Suprapubic skin (tissue), 4 donors: ENCODE data around the gene ZNF280A. TPM values are rescaled to one million over a fixed set of nuclear protein-coding genes. Genes with fewer than 3 reads are reported as not detected.

Experiments used
- DNase-seq, 2 donors: peaks; one replicate each; pipeline ENCODE4 v3.0.0-alpha.2; 2019; ENCODE audit warnings: low spot score in 2 of 2
- H3K27ac ChIP-seq: fragments of 200-600 bp; sonication (generic); one replicate; pipeline ENCODE4 v1.5.1; 2019
- H3K27me3 ChIP-seq: fragments of 200-600 bp; sonication (generic); one replicate; pipeline ENCODE4 v1.5.1; 2019
- H3K36me3 ChIP-seq: fragments of 200-600 bp; sonication (generic); one replicate; pipeline ENCODE4 v1.5.1; 2019
- H3K4me1 ChIP-seq: fragments of 200-600 bp; sonication (generic); one replicate; pipeline ENCODE4 v1.5.1; 2019
- H3K4me3 ChIP-seq: fragments of 200-600 bp; sonication (generic); one replicate; pipeline ENCODE4 v1.5.1; 2019; ENCODE audit warnings: mild to moderate bottlenecking
- H3K9me3 ChIP-seq: fragments of 200-600 bp; sonication (generic); one replicate; pipeline ENCODE4 v1.5.1; 2019
- EP300 ChIP-seq: sonication (generic); formaldehyde crosslinking; IDR thresholded peaks from one replicate; pipeline ENCODE4 v1.6.1; 2017; ENCODE audit warnings: antibody characterized with exemption
- POLR2A ChIP-seq, 2 donors: fragments of 450-650 bp; IDR thresholded peaks; one replicate each; pipeline ENCODE4 v1.6.1; 2017; ENCODE audit warnings: antibody characterized with exemption in 2 of 2, mild to moderate bottlenecking in 2 of 2, moderate library complexity in 2 of 2
- POLR2AphosphoS5 ChIP-seq, 3 donors: sonication (generic); formaldehyde crosslinking; IDR thresholded peaks; one replicate each; pipeline ENCODE4 v1.6.1; 2017; ENCODE audit warnings: antibody characterized with exemption in 3 of 3
- WGBS: methylation state at CpG from one replicate; pipeline ENCODE4 v1.1.5; 2018; 5-methylcytosine and 5-hydroxymethylcytosine counted together
- total RNA-seq, 4 donors: library from RNA; depleted of rRNA; stranded (reverse); fragments of >200 nt; gene quantifications; one replicate each; pipeline ENCODE4 v1.1.0, GENCODE V29; 2016
- TF ChIP-seq, protein P1 (sequence below), 2 donors: fragments of 200-600 bp in 1 of 2; fragments of 450-650 bp in 1 of 2; sonication (generic) in 1 of 2; IDR thresholded peaks; one replicate each; pipeline ENCODE4 v1.5.1; 2016 to 2019; ENCODE audit warnings: antibody characterized with exemption in 2 of 2, mild to moderate bottlenecking in 1 of 2, moderate library complexity in 1 of 2

The ZNF280A gene
- total RNA-seq, 4 donors from 2014 or later = not detected

DNA sequence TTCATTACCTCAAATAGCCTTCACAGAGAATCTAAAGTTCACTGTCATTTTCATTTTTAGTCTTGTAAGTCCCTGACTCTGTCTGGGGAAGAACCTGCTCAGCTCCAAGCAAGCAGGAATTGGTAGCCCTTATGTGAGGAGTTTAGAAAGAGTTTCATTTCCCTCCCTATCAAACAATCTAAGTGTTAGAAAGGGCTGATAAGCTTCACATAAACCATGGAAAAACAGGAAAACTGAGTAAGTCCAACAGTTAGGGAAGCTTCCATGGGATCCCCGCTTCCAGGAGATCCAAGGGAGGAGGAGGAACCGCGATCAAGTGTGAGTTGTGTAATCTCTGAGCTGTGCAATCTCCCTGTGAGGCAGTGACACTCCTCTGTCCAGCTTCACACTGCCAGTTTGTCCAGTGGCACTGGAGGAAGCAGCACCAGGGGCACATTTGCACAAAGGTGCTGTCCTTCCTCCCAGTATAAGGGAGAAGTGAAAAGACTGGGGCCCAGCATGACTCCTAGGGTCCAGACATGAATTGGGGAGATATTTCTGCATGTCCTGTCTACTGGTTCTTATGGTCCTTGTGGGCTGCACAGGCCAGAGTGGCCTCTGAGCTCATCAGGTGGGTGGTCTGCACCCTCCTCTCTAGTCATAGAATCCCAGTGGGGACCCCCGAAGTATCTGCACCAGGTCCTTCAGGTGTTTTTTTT, 34.7 kb upstream of the ZNF280A start:
- no peak for TF ChIP-seq POLR2A (IDR thresholded peaks at IDR 0.05)
- no peak for TF ChIP-seq EP300
- TF ChIP-seq, protein P1, sequence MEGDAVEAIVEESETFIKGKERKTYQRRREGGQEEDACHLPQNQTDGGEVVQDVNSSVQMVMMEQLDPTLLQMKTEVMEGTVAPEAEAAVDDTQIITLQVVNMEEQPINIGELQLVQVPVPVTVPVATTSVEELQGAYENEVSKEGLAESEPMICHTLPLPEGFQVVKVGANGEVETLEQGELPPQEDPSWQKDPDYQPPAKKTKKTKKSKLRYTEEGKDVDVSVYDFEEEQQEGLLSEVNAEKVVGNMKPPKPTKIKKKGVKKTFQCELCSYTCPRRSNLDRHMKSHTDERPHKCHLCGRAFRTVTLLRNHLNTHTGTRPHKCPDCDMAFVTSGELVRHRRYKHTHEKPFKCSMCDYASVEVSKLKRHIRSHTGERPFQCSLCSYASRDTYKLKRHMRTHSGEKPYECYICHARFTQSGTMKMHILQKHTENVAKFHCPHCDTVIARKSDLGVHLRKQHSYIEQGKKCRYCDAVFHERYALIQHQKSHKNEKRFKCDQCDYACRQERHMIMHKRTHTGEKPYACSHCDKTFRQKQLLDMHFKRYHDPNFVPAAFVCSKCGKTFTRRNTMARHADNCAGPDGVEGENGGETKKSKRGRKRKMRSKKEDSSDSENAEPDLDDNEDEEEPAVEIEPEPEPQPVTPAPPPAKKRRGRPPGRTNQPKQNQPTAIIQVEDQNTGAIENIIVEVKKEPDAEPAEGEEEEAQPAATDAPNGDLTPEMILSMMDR (IDR thresholded peaks at IDR 0.05) = no peak
- TF ChIP-seq POLR2AphosphoS5 (IDR thresholded peaks at IDR 0.05) = no peak
- no peak overlapping the region for H3K27ac ChIP-seq
- no peaks in the 10 kb centered on the region for H3K9me3 ChIP-seq
- WGBS = 81% methylated on average over 4 of the region's 4 CpGs
- DNase-seq = no peak
- no peak overlapping the region for H3K4me3 ChIP-seq
- H3K4me1 ChIP-seq = no peaks in the 10 kb centered on the region
- H3K36me3 ChIP-seq = no peaks in the 10 kb centered on the region
- peaks cover 9% of the 10 kb centered on the region for H3K27me3 ChIP-seq

DNA sequence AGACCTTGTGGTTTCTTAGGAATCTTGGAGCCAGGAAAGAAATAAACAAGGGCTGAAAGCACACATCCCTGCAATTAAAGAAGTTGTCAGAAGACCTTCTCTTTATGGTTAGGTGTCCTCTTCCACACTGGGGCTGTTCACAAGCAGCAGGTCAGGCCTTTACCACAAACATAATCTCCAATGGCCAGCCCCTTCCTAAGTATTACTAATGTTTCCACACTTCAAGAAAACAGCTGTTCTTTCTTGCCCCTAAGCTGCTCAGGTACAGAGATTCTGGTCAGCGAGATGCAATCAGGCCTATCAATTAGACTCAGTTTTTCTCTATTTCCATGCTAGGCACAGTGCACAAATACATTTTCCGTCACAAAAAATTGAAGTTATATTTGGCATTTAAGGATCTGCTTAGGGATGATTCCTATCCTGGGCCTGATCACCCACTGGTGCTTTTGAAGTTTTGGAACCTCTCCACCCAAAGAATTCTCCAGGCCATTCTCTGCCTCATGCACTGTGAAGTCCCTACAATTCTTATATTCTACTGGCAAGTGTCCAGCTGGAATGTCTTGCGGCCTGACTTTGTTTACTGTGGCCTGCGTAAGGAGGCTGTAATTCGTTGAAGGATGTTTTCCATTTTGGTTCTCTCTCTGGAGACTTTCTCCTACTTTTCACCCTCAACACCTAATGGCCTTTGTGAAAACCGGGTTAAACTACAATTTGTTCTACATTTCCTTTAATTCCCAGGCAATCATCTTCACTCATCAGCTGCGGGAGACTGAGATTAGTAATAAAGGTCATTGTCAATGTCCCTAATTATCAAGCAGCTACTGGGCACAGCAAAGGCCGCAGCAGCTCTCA, 33.9 kb upstream of the ZNF280A start:
- 64% methylated on average over 8 of the region's 8 CpGs for WGBS
- no peak for DNase-seq

DNA sequence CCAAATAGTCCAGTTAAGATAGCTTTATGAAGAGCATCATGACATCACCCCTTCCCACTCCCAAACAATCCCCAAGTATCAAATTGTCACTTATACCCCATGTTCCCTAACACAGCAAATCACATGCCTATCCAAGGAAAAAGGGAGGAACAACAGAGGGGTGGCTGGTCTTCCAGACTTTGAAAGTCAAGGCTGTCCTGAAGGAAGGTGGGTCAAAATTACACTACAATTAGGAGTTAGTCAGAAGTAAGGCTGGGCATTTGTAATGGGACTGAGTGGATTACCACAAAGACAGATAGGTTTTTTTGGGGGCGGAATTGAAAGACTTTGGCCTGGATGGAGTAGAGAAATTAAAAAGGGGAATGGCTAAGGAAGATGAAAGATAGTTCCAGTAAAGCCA, 33.1 kb upstream of the ZNF280A start:
- Histone ChIP-seq H3K9me3 (no peaks in the 10 kb centered on the region), H3K4me3 (no peak overlapping the region), H3K27ac (no peak overlapping the region), H3K27me3 (peaks cover 4% of the 10 kb centered on the region), H3K4me1 (no peaks in the 10 kb centered on the region), H3K36me3 (no peaks in the 10 kb centered on the region)
- DNase-seq = no peak
- WGBS = 93% methylated on average over 1 of the region's 1 CpG
- TF ChIP-seq EP300 = no peak
- TF ChIP-seq, protein P1 (IDR thresholded peaks at IDR 0.05) = no peak

More for the DNA sequence above, 33.9 kb upstream of the ZNF280A start:
- Histone ChIP-seq H3K27me3 (peaks cover 6% of the 10 kb centered on the region), H3K4me1 (no peaks in the 10 kb centered on the region), H3K27ac (no peak overlapping the region), H3K9me3 (no peaks in the 10 kb centered on the region), H3K4me3 (no peak overlapping the region), H3K36me3 (no peaks in the 10 kb centered on the region)
- TF ChIP-seq POLR2AphosphoS5 (IDR thresholded peaks at IDR 0.05) (no peak), POLR2A (IDR thresholded peaks at IDR 0.05) (no peak), EP300 (no peak)
- TF ChIP-seq, protein P1 (IDR thresholded peaks at IDR 0.05) = no peak

DNA sequence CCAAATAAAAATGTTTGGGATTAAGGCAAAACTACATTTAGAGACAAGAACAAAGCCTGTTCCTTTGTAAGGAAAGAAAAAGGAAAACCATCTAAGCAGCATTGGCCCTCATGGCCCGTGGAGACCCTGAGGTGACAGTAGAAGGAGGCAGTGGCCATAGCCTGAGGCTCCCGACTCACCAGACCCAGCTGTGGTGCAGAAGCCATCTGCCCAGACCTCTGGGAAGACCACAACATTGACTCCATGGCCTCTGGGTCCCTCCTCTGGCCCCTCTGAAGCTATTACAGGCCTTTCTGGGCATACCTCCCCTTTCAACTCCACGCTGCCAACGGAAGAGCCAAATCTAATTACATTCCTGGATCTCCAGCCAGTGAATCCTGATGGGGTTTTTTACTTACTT, 32.6 kb upstream of the ZNF280A start:
- no peak overlapping the region for H3K27ac ChIP-seq
- WGBS = 67% methylated on average over 4 of the region's 4 CpGs
- peaks cover 4% of the 10 kb centered on the region for H3K27me3 ChIP-seq
- no peak overlapping the region for H3K4me3 ChIP-seq
- DNase-seq = no peak
- no peak for TF ChIP-seq EP300
- no peak for TF ChIP-seq POLR2AphosphoS5 (IDR thresholded peaks at IDR 0.05)
- no peak for TF ChIP-seq POLR2A (IDR thresholded peaks at IDR 0.05)
- TF ChIP-seq, protein P1 (IDR thresholded peaks at IDR 0.05) = no peak
- H3K9me3 ChIP-seq = no peaks in the 10 kb centered on the region
- no peaks in the 10 kb centered on the region for H3K36me3 ChIP-seq
- H3K4me1 ChIP-seq = no peaks in the 10 kb centered on the region

DNA sequence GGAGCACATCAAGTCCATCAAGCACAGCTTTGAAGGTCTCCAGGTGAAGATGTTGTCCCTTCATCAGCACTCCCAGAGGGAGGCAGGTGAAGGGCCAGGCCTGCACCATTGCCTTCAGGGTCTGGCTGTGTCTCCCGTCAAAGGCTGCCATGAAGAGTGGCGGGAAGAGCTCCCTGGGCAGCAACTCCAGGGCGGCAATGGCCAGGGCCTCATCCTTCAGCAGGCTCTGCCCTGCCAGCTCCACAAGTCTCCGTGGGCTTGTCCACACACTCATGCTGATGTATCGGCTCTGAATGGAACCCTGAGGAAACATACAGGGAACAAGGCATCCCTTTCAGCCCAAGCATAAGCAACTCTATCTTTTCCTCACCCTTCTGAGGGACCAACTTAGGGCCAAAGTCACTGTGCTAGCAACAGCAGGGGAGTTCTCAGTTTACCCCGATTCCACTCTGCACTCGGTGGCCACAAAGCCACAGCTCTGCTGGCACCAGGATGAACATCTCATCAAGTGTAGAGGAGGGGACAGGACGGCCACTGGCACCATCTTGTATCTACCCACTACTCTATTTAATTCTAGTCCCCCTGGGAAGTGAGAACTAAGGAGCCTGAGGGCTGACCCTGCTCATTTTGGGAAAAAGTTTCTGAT, 30.8 kb upstream of the ZNF280A start:
- H3K4me1 ChIP-seq = no peaks in the 10 kb centered on the region
- H3K36me3 ChIP-seq = no peaks in the 10 kb centered on the region
- H3K9me3 ChIP-seq = no peaks in the 10 kb centered on the region
- no peak for TF ChIP-seq POLR2AphosphoS5 (IDR thresholded peaks at IDR 0.05)
- TF ChIP-seq, protein P1 (IDR thresholded peaks at IDR 0.05) = no peak
- peaks cover 4% of the 10 kb centered on the region for H3K27me3 ChIP-seq
- DNase-seq = no peak
- H3K27ac ChIP-seq = no peak overlapping the region
- 83% methylated on average over 5 of the region's 8 CpGs for WGBS
- no peak overlapping the region for H3K4me3 ChIP-seq
